IMR-90 (cell line): ENCODE data around the gene SLC48A1. TPM values are rescaled to one million over a fixed set of nuclear protein-coding genes. Genes with fewer than 3 reads are reported as not detected.

Source experiments
- ATAC-seq: fragments of 200-7000 bp; cut with Tn5 transposase; 2 replicates; pipeline ENCODE4 v1.9.1; 2020; ENCODE audit warnings: low read depth, mild to moderate bottlenecking, moderate library complexity
- BruUV-seq: library from RNA; stranded (reverse); fragments of 400-500 nt; replicated peaks from 2 replicates; lab custom pipeline; 2021; lab: Mats Ljungman, UMichigan
- CTCF ChIA-PET: fragments of 300-600 bp; formaldehyde crosslinking; extraction: SDS; loops from one replicate; lab custom pipeline; 2021; ENCODE audit warnings: antibody characterized with exemption; lab: Yijun Ruan, JAX
- POLR2A ChIA-PET: fragments of 300-600 bp; sonication (Branson Sonifier 250); formaldehyde crosslinking; loops from one replicate; lab custom pipeline; 2022; ENCODE audit warnings: antibody characterized with exemption; ENCODE audit not compliant: unreplicated experiment; lab: Charles Lee
- DNase-seq: peaks from one replicate; pipeline ENCODE4 v3.0.0; 2013
- H2AFZ ChIP-seq: replicated peaks from 2 replicates; pipeline ENCODE3; 2013; ENCODE audit warnings: low read length, mild to moderate bottlenecking; ENCODE audit not compliant: poor library complexity
- H2AK5ac ChIP-seq: 2 replicates; pipeline ENCODE4 v1.6.1; 2013; ENCODE audit warnings: low read depth, low read length, inconsistent platforms
- H2AK9ac ChIP-seq: replicated peaks from 2 replicates; pipeline ENCODE3; 2013; ENCODE audit warnings: mild to moderate bottlenecking, low read depth, low read length, moderate library complexity; ENCODE audit not compliant: poor library complexity
- H2BK120ac ChIP-seq: 2 replicates; pipeline ENCODE4 v1.6.1; 2013; ENCODE audit warnings: low read depth, low read length, inconsistent platforms
- H2BK15ac ChIP-seq: 3 replicates; pipeline ENCODE4 v1.6.1; 2013; ENCODE audit warnings: low read depth, low read length, inconsistent platforms
- H2BK20ac ChIP-seq: 2 replicates; pipeline ENCODE4 v1.6.1; 2013; ENCODE audit warnings: low read depth, mild to moderate bottlenecking, inconsistent platforms, low read length, moderate library complexity
- H2BK5ac ChIP-seq: 2 replicates; pipeline ENCODE4 v1.6.1; 2013; ENCODE audit warnings: mild to moderate bottlenecking, low read depth, low read length, inconsistent platforms; ENCODE audit not compliant: poor library complexity, severe bottlenecking
- H3K14ac ChIP-seq: replicated peaks from 2 replicates; pipeline ENCODE4 v1.6.1; 2013; ENCODE audit warnings: low read depth, low read length, inconsistent platforms
- H3K18ac ChIP-seq: 2 replicates; pipeline ENCODE4 v1.6.1; 2013; ENCODE audit warnings: low read depth, low read length, control low read depth
- H3K23ac ChIP-seq: 2 replicates; pipeline ENCODE4 v1.6.1; 2013; ENCODE audit warnings: low read depth, low read length, inconsistent platforms
- H3K27ac ChIP-seq: 2 replicates; pipeline ENCODE4 v1.5.1; 2013; ENCODE audit warnings: mild to moderate bottlenecking, control low read depth, low read length; ENCODE audit not compliant: insufficient read depth
- H3K27me3 ChIP-seq: 2 replicates; pipeline ENCODE4 v1.6.1; 2013; ENCODE audit warnings: low read length; ENCODE audit not compliant: control insufficient read depth, insufficient read depth
- H3K36me3 ChIP-seq: 2 replicates; pipeline ENCODE4 v1.6.1; 2013; ENCODE audit warnings: low read length, mixed read lengths; ENCODE audit not compliant: control insufficient read depth, insufficient read depth
- H3K4ac ChIP-seq: 2 replicates; pipeline ENCODE4 v1.6.1; 2013; ENCODE audit warnings: low read depth, low read length, inconsistent platforms
- H3K4me1 ChIP-seq: 2 replicates; pipeline ENCODE4 v1.6.1; 2013; ENCODE audit warnings: low read length, mixed read lengths; ENCODE audit not compliant: control insufficient read depth, insufficient read depth
- H3K4me2 ChIP-seq: 2 replicates; pipeline ENCODE4 v1.6.1; 2013; ENCODE audit warnings: low read depth, mild to moderate bottlenecking, control low read depth, low read length, moderate library complexity
- H3K4me3 ChIP-seq: 2 replicates; pipeline ENCODE4 v1.5.1; 2013; ENCODE audit warnings: low read depth, mild to moderate bottlenecking, control low read depth, low read length, moderate library complexity; ENCODE audit not compliant: insufficient read depth
- H3K56ac ChIP-seq: 2 replicates; pipeline ENCODE4 v1.6.1; 2013; ENCODE audit warnings: low read length, inconsistent platforms; ENCODE audit not compliant: insufficient read depth; ENCODE audit errors: extremely low read depth
- H3K79me1 ChIP-seq, 2 experiments: 2 replicates each; pipeline ENCODE4 v1.6.1; 2013; ENCODE audit warnings: low read length in 2 of 2, inconsistent platforms in 1 of 2, low read depth in 1 of 2
- H3K9ac ChIP-seq: 2 replicates; pipeline ENCODE4 v1.6.1; 2013; ENCODE audit warnings: low read depth, low read length, control low read depth
- H3K9me1 ChIP-seq: 2 replicates; pipeline ENCODE4 v1.6.1; 2013; ENCODE audit warnings: low read length, inconsistent platforms; ENCODE audit not compliant: insufficient read depth
- H3K9me3 ChIP-seq: 2 replicates; pipeline ENCODE4 v1.6.1; 2013; ENCODE audit warnings: low read length; ENCODE audit not compliant: control insufficient read depth, insufficient read depth
- H4K20me1 ChIP-seq: 2 replicates; pipeline ENCODE4 v1.6.1; 2013; ENCODE audit warnings: low read length, inconsistent platforms; ENCODE audit not compliant: insufficient read depth
- H4K5ac ChIP-seq: 2 replicates; pipeline ENCODE4 v1.6.1; 2013; ENCODE audit warnings: mild to moderate bottlenecking, low read depth, low read length, control low read depth
- H4K8ac ChIP-seq, 2 experiments: 2 replicates each; pipeline ENCODE4 v1.6.1; 2013; ENCODE audit warnings: low read depth in 2 of 2, low read length in 2 of 2, control low read depth in 1 of 2, inconsistent platforms in 1 of 2
- H4K91ac ChIP-seq: 2 replicates; pipeline ENCODE4 v1.6.1; 2013; ENCODE audit warnings: low read depth, low read length, inconsistent platforms; ENCODE audit not compliant: insufficient read depth
- BHLHE40 ChIP-seq: fragments of 150-350 bp; IDR thresholded peaks from 2 replicates; pipeline ENCODE4 v1.6.1; 2016; ENCODE audit warnings: mild to moderate bottlenecking, low read depth, low read length
- CEBPB ChIP-seq: IDR thresholded peaks from 2 replicates; pipeline ENCODE4 v1.6.1; 2012; ENCODE audit warnings: low read depth, low read length, improper control_type of control experiment
- CHD1 ChIP-seq: IDR thresholded peaks from 2 replicates; pipeline ENCODE4 v1.6.1; 2012; ENCODE audit warnings: low read depth, low read length, improper control_type of control experiment
- ELK1 ChIP-seq: fragments of 150-350 bp; IDR thresholded peaks from 2 replicates; pipeline ENCODE4 v1.6.1; 2016; ENCODE audit warnings: low read depth, mild to moderate bottlenecking, low read length, moderate library complexity, borderline replicate concordance
- FOS ChIP-seq: fragments of 150-350 bp; IDR thresholded peaks from 2 replicates; pipeline ENCODE4 v1.6.1; 2016; ENCODE audit warnings: low read depth, low read length
- MAFK ChIP-seq: IDR thresholded peaks from 2 replicates; pipeline ENCODE4 v1.6.1; 2012; ENCODE audit warnings: low read depth, low read length, improper control_type of control experiment
- MAZ ChIP-seq: IDR thresholded peaks from 2 replicates; pipeline ENCODE4 v1.6.1; 2012; ENCODE audit warnings: low read depth, mild to moderate bottlenecking, low read length, improper control_type of control experiment, moderate library complexity, borderline replicate concordance
- MXI1 ChIP-seq: IDR thresholded peaks from 2 replicates; pipeline ENCODE4 v1.6.1; 2012; ENCODE audit warnings: low read depth, mild to moderate bottlenecking, low read length, moderate library complexity, borderline replicate concordance
- NFE2L2 ChIP-seq: fragments of 150-350 bp; IDR thresholded peaks from 2 replicates; pipeline ENCODE4 v1.6.1; 2016; ENCODE audit warnings: low read depth, mild to moderate bottlenecking, low read length
- POLR2A ChIP-seq: IDR thresholded peaks from 2 replicates; pipeline ENCODE4 v1.6.1; 2012; ENCODE audit warnings: mild to moderate bottlenecking, low read depth, low read length
- RAD21 ChIP-seq: IDR thresholded peaks from 2 replicates; pipeline ENCODE4 v1.6.1; 2012; ENCODE audit warnings: low read length, improper control_type of control experiment
- RCOR1 ChIP-seq: IDR thresholded peaks from 2 replicates; pipeline ENCODE4 v1.6.1; 2012; ENCODE audit warnings: mild to moderate bottlenecking, low read length, improper control_type of control experiment; ENCODE audit not compliant: insufficient replicate concordance
- RFX5 ChIP-seq: IDR thresholded peaks from 2 replicates; pipeline ENCODE4 v1.8.0; 2012; ENCODE audit warnings: low read depth, mild to moderate bottlenecking, low read length, moderate library complexity
- USF2 ChIP-seq: fragments of 150-350 bp; IDR thresholded peaks from 2 replicates; pipeline ENCODE4 v1.6.1; 2017; ENCODE audit warnings: mild to moderate bottlenecking, antibody characterized with exemption, low read length, low read depth
- WGBS, 2 experiments: methylation state at CpG; one replicate each; pipeline versions ENCODE4 v1.1.5 to v1.1.7; 2013; ENCODE audit warnings: missing lambda C conversion rate in 2 of 2; ENCODE audit not compliant: insufficient read length in 1 of 2; ENCODE audit errors: extremely low coverage in 2 of 2; 5-methylcytosine and 5-hydroxymethylcytosine counted together
- dilution Hi-C: fragments of 300-500 bp; cut with HindIII; formaldehyde crosslinking; loops from one replicate; pipeline ENCODE4 v1.14.3; 2018; ENCODE audit warnings: low sequenced_read_pairs; ENCODE audit not compliant: unreplicated experiment
- in situ Hi-C: fragments of 300-500 bp; cut with MboI; formaldehyde crosslinking; loops from 3 replicates; pipeline ENCODE4 v1.14.3; 2019; ENCODE audit warnings: low sequenced_read_pairs, inconsistent platforms, mixed read lengths
- intact Hi-C: fragments of 100-400 bp; cut with micrococcal nuclease; formaldehyde crosslinking; loops from 2 replicates; pipeline ENCODE4 v1.10.0; 2022
- polyA plus RNA-seq, 3 experiments: library from polyadenylated mRNA; depleted of rRNA; stranded (reverse); fragments of >200 nt; gene quantifications; 2 replicates each; pipeline ENCODE4 v1.2.3, GENCODE V29; 2012; ENCODE audit warnings: low replicate concordance in 1 of 3
- total RNA-seq: library from RNA; depleted of rRNA; stranded (reverse); fragments of >200 nt; gene quantifications from 2 replicates; pipeline ENCODE4 v1.2.3, GENCODE V29; 2012
- TF ChIP-seq, protein P1 (sequence below): conservative IDR thresholded peaks from 2 replicates; pipeline ENCODE4 v1.5.1; 2012; ENCODE audit warnings: mild to moderate bottlenecking, low read depth, low read length, improper control_type of control experiment

Gene SLC48A1
- total and polyA plus RNA-seq, 2 of the 4 experiments (the other 2 are of a cell fraction): 4.8 to 5.9 TPM

GRCh38 chr12:47795121-47795813, 22.2 kb downstream of the SLC48A1 start:
- H3K14ac ChIP-seq: no peak overlapping the region
- no peak overlapping the region for H3K18ac ChIP-seq
- peaks cover 3% of the 10 kb centered on the region; the same call in 1 of the 2 replicates for H3K9me1 ChIP-seq
- no peak overlapping the region for H2AK5ac ChIP-seq
- H2AK9ac ChIP-seq: no peak overlapping the region
- H3K4me1 ChIP-seq: peaks cover 5% of the 10 kb centered on the region; the same call in 1 of the 2 replicates
- no peak overlapping the region for H3K56ac ChIP-seq
- TF ChIP-seq MXI1 (no peak), USF2 (no peak), FOS (no peak), MAZ (no peak), RCOR1 (no peak), NFE2L2 (no peak), CHD1 (no peak), BHLHE40 (no peak), MAFK (no peak), CEBPB (no peak), POLR2A (no peak), RFX5 (no peak), RAD21 (no peak), ELK1 (no peak)
- TF ChIP-seq, protein P1, sequence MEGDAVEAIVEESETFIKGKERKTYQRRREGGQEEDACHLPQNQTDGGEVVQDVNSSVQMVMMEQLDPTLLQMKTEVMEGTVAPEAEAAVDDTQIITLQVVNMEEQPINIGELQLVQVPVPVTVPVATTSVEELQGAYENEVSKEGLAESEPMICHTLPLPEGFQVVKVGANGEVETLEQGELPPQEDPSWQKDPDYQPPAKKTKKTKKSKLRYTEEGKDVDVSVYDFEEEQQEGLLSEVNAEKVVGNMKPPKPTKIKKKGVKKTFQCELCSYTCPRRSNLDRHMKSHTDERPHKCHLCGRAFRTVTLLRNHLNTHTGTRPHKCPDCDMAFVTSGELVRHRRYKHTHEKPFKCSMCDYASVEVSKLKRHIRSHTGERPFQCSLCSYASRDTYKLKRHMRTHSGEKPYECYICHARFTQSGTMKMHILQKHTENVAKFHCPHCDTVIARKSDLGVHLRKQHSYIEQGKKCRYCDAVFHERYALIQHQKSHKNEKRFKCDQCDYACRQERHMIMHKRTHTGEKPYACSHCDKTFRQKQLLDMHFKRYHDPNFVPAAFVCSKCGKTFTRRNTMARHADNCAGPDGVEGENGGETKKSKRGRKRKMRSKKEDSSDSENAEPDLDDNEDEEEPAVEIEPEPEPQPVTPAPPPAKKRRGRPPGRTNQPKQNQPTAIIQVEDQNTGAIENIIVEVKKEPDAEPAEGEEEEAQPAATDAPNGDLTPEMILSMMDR: no peak
- no peak overlapping the region for H3K27ac ChIP-seq
- H3K4me2 ChIP-seq: no peak overlapping the region
- H3K79me1 ChIP-seq: peaks cover 12 to 37% of the 10 kb centered on the region in 2 experiments
- H4K91ac ChIP-seq: no peak overlapping the region
- no peaks in the 10 kb centered on the region for H3K9me3 ChIP-seq
- H4K20me1 ChIP-seq: peaks cover 33% of the 10 kb centered on the region
- BruUV-seq: no TSS peak
- ChIA-PET CTCF (no interaction called here), POLR2A (no interaction called here)
- ATAC-seq (no peak), DNase-seq (no peak)
- no peak overlapping the region for H3K4ac ChIP-seq
- no peak overlapping the region for H3K4me3 ChIP-seq
- no peak overlapping the region for H4K8ac ChIP-seq
- H3K27me3 ChIP-seq: no peaks in the 10 kb centered on the region
- H2AFZ ChIP-seq: no peak overlapping the region
- H3K36me3 ChIP-seq: peaks cover 74% of the 10 kb centered on the region
- WGBS, 2 experiments: 97% methylated on average over 12 of the region's 21 CpGs; no CpG with 5 or more reads in 1 of the 2 experiments
- H3K9ac ChIP-seq: no peak overlapping the region
- dilution Hi-C loops (no loop called here), intact Hi-C loops (no loop called here), in situ Hi-C loops (no loop called here)
- H3K23ac ChIP-seq: no peak overlapping the region
- no peak overlapping the region for H2BK120ac ChIP-seq
- H2BK5ac ChIP-seq: no peak overlapping the region
- no peak overlapping the region for H4K5ac ChIP-seq
- no peak overlapping the region for H2BK20ac ChIP-seq
- H2BK15ac ChIP-seq: no peak overlapping the region
